GM21737 (cell line): ENCODE results near the gene NR4A1.
"Not testable (repeated sequence)": the region's sequence is repeated elsewhere in the genome, so short reads cannot be mapped to it uniquely, and the experiment has no call there.

Experiments
- ATAC-seq: cut with Tn5 transposase; IDR thresholded peaks from one replicate; pipeline ENCODE4 v1.9.1; 2021; ENCODE audit warnings: mild to moderate bottlenecking, moderate library complexity; ENCODE audit not compliant: unreplicated experiment

Gene NR4A1

GRCh38 chr12:52091061-52091460, 39.8 kb downstream of the NR4A1 start:
- ATAC-seq, result no peak

- no peak for ATAC-seq
These were observed 40.6 kb downstream of the NR4A1 start for GRCh38 chr12:52091869-52092268.

- no peak for ATAC-seq
These were observed 42.1 kb downstream of the NR4A1 start for GRCh38 chr12:52093346-52093745.

GRCh38 chr12:52096332-52097044, 45.2 kb downstream of the NR4A1 start:
- no peak for ATAC-seq

GRCh38 chr12:52097045-52097666, 45.9 kb downstream of the NR4A1 start:
- ATAC-seq, result no peak

GRCh38 chr12:52104431-52105089, 53.3 kb downstream of the NR4A1 start:
- ATAC-seq, result not testable (repeated sequence)
